DOHH2 (cell line): ENCODE data around the gene ESRRG.

ENCODE experiments used
- H3F3A ChIP-seq: fragments of 200-600 bp; sonication (generic), shearing (Covaris generic); 2 replicates; pipeline ENCODE4 v1.6.0; 2016; ENCODE audit warnings: antibody characterized with exemption, mild to moderate bottlenecking; ENCODE audit not compliant: control insufficient read depth, insufficient read depth
- H3K27ac ChIP-seq: fragments of 200-600 bp; sonication (generic); 2 replicates; pipeline ENCODE4 v1.5.1; 2014; ENCODE audit warnings: low read depth, mild to moderate bottlenecking, low read length, moderate library complexity
- H3K27me3 ChIP-seq: fragments of 200-600 bp; sonication (generic); 2 replicates; pipeline ENCODE4 v1.6.1; 2014; ENCODE audit warnings: mild to moderate bottlenecking, low read length, mixed read lengths; ENCODE audit not compliant: control insufficient read depth
- H3K36me3 ChIP-seq: fragments of 200-600 bp; sonication (generic); 2 replicates; pipeline ENCODE4 v1.6.1; 2014; ENCODE audit warnings: mild to moderate bottlenecking, low read length, moderate library complexity, mixed read lengths; ENCODE audit not compliant: control insufficient read depth
- H3K4me1 ChIP-seq: fragments of 200-600 bp; sonication (generic); 2 replicates; pipeline ENCODE4 v1.6.1; 2014; ENCODE audit warnings: mild to moderate bottlenecking, low read length, mixed read lengths; ENCODE audit not compliant: control insufficient read depth
- H3K4me2 ChIP-seq: fragments of 200-600 bp; sonication (generic); 2 replicates; pipeline ENCODE4 v1.6.0; 2014; ENCODE audit warnings: mild to moderate bottlenecking, low read length, moderate library complexity
- H3K4me3 ChIP-seq: fragments of 200-600 bp; sonication (generic); 2 replicates; pipeline ENCODE4 v1.5.1; 2014; ENCODE audit warnings: mild to moderate bottlenecking, low read length, mixed read lengths
- H3K79me2 ChIP-seq: fragments of 200-600 bp; sonication (generic); 2 replicates; pipeline ENCODE4 v1.6.1; 2014; ENCODE audit warnings: mild to moderate bottlenecking, low read length, mixed read lengths; ENCODE audit not compliant: control insufficient read depth
- H3K9me2 ChIP-seq: fragments of 200-600 bp; sonication (generic); replicated peaks from 2 replicates; pipeline ENCODE4 v1.6.1; 2014; ENCODE audit warnings: mild to moderate bottlenecking, low read length, mixed read lengths; ENCODE audit not compliant: control insufficient read depth
- H3K9me3 ChIP-seq: fragments of 200-600 bp; sonication (generic); 2 replicates; pipeline ENCODE4 v1.6.1; 2014; ENCODE audit warnings: antibody characterized with exemption, low read length, mixed read lengths; ENCODE audit not compliant: control insufficient read depth, insufficient read depth
- H4K20me1 ChIP-seq: fragments of 200-600 bp; sonication (generic); 2 replicates; pipeline ENCODE4 v1.6.0; 2014; ENCODE audit warnings: low read depth, mild to moderate bottlenecking, antibody characterized with exemption, low read length, moderate library complexity; ENCODE audit not compliant: control insufficient read depth, insufficient read depth
- EZH2phosphoT487 ChIP-seq: fragments of 200-600 bp; sonication (generic); IDR thresholded peaks from 2 replicates; pipeline ENCODE4 v1.6.1; 2017; ENCODE audit warnings: borderline replicate concordance, mild to moderate bottlenecking, antibody characterized with exemption, low read length, moderate library complexity, mixed read lengths
- TF ChIP-seq, protein P1 (sequence below): fragments of 200-600 bp; sonication (generic); IDR thresholded peaks from one replicate; pipeline ENCODE4 v1.5.1; 2014; ENCODE audit warnings: antibody characterized with exemption, mild to moderate bottlenecking, low read depth, low read length; ENCODE audit not compliant: poor library complexity, severe bottlenecking

The ESRRG gene

DNA sequence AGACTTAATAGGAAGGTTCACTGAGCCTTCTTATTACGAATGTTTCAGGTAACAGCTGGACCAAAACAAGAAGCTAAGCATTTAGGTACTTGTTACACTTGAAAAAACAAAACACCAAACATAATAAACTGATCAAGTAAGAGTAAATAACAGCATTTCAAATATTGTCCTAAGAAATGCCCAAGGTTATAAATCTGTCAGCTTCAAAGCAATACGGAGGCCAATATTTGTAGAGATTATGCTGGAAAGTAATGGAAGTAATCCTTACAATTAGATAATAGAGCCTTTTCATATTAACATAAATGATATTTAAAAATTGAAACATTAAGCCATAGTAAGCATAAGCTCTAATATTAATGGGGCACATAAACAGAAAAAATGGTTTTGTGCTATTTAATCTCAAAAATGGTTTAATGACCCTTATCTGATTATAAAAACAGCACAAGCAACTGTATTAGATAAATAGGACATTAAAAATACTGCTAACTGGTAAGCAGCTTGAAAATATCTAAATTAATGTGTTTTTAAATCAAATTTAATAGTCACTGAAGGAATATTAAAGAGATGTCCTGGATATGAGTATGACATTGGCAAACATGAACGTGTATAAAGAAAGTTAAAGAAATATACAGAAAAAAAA is 256.9 kb downstream of the ESRRG start:
- Histone ChIP-seq H3K4me3 (no peak overlapping the region), H3K4me1 (no peaks in the 10 kb centered on the region), H3K4me2 (no peak overlapping the region), H3F3A (no peaks in the 10 kb centered on the region), H3K79me2 (no peaks in the 10 kb centered on the region), H3K9me3 (no peaks in the 10 kb centered on the region), H3K27ac (no peak overlapping the region), H3K27me3 (no peaks in the 10 kb centered on the region), H3K9me2 (no peaks in the 10 kb centered on the region), H4K20me1 (no peaks in the 10 kb centered on the region; the same call in 1 of the 2 replicates), H3K36me3 (no peaks in the 10 kb centered on the region)
- TF ChIP-seq EZH2phosphoT487, result no peak
- TF ChIP-seq, protein P1, sequence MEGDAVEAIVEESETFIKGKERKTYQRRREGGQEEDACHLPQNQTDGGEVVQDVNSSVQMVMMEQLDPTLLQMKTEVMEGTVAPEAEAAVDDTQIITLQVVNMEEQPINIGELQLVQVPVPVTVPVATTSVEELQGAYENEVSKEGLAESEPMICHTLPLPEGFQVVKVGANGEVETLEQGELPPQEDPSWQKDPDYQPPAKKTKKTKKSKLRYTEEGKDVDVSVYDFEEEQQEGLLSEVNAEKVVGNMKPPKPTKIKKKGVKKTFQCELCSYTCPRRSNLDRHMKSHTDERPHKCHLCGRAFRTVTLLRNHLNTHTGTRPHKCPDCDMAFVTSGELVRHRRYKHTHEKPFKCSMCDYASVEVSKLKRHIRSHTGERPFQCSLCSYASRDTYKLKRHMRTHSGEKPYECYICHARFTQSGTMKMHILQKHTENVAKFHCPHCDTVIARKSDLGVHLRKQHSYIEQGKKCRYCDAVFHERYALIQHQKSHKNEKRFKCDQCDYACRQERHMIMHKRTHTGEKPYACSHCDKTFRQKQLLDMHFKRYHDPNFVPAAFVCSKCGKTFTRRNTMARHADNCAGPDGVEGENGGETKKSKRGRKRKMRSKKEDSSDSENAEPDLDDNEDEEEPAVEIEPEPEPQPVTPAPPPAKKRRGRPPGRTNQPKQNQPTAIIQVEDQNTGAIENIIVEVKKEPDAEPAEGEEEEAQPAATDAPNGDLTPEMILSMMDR, result no peak

DNA sequence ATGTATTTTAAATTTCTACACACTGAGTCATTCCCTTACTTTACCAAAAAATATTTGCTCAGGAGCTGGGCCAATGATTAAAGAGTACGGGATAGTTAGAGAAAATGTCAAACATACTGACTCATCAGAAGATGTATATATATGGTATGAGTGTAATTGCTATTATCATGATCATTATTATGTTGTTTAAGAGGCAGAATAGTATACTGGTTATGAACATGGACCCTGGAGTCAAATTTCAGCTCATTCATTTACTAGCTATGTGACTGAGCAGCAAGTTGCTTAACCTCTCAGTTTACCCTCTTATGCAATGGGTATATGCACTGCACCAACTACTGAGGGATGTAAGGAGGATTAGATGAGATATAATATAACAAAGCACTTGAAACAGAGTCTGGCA is 258.7 kb downstream of the ESRRG start:
- no peaks in the 10 kb centered on the region for H3K4me1 ChIP-seq
- no peaks in the 10 kb centered on the region for H3K27me3 ChIP-seq
- no peak for TF ChIP-seq EZH2phosphoT487
- TF ChIP-seq, protein P1, result no peak
- H3K4me2 ChIP-seq, result no peak overlapping the region
- H3K9me2 ChIP-seq, result no peaks in the 10 kb centered on the region
- no peaks in the 10 kb centered on the region for H3K9me3 ChIP-seq
- H3K36me3 ChIP-seq, result no peaks in the 10 kb centered on the region
- H3F3A ChIP-seq, result no peaks in the 10 kb centered on the region
- no peaks in the 10 kb centered on the region for H4K20me1 ChIP-seq
- H3K79me2 ChIP-seq, result no peaks in the 10 kb centered on the region
- H3K4me3 ChIP-seq, result no peak overlapping the region
- no peak overlapping the region for H3K27ac ChIP-seq

DNA sequence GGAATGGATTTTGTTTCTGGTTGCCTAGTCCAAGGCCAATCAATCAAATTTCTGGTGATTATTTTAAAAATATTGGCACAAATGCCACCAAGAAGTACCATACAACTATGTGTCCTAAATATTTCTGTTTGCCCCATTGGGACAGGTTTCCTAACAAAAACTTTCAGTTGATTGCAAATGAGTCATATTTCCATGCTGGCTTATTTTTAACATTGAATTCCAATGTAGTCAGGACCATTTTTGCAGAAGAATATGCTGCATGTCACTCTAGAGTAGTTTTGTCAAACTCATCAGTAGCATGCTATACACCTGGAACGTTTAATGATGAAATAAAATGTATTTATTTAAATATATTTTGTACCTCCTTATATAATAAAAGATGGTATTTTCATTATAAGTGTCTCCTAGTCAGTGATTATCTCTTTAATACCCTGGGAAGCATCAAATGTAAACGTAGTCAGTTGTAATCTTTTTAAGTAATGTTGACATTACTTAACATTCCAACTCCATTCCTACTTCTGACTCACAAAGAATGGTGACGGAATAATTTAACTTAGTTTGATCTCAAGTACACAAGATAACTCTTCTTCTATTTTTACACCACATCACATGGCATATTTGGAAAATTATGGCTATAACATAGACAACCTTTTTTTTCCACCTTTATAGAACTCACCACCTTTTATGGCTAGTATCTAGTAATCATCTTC is 261.0 kb downstream of the ESRRG start:
- Histone ChIP-seq H3K9me2 (no peaks in the 10 kb centered on the region), H3K9me3 (no peaks in the 10 kb centered on the region), H3K4me2 (no peak overlapping the region), H4K20me1 (no peaks in the 10 kb centered on the region), H3K4me1 (no peaks in the 10 kb centered on the region), H3K27ac (no peak overlapping the region), H3K27me3 (no peaks in the 10 kb centered on the region), H3K4me3 (no peak overlapping the region), H3K36me3 (no peaks in the 10 kb centered on the region), H3K79me2 (no peaks in the 10 kb centered on the region), H3F3A (no peaks in the 10 kb centered on the region)
- TF ChIP-seq, protein P1, result no peak
- no peak for TF ChIP-seq EZH2phosphoT487
